ENCODE data around the gene RARG.
A peak's percentile ranks its signal among the peaks of the same experiment; 100 is the strongest.

GRCh38 chr12:53211476-53212381 lies 20.3 kb downstream of the RARG start:
- TF ChIP-seq CTCF (tag by site-specific recombination; IDR thresholded peaks at IDR 0.05) (peak; percentile 58), ZBTB20 (tag by site-specific recombination; IDR thresholded peaks at IDR 0.05) (no peak), ZNF248 (tag by site-specific recombination; IDR thresholded peaks at IDR 0.05) (no peak), ZNF664 (tag by site-specific recombination; IDR thresholded peaks at IDR 0.05) (no peak), ZNF24 (tag by site-specific recombination; IDR thresholded peaks at IDR 0.05) (no peak), ZNF16 (tag by site-specific recombination; IDR thresholded peaks at IDR 0.05; ENCODE audit: low read depth) (no peak), ZNF121 (tag by site-specific recombination; IDR thresholded peaks at IDR 0.05) (no peak), ZNF174 (tag by site-specific recombination; IDR thresholded peaks at IDR 0.05) (no peak), ZNF518A (tag by site-specific recombination; conservative IDR thresholded peaks at IDR 0.05; ENCODE audit: low read depth) (no peak), ZNF623 (tag by site-specific recombination; IDR thresholded peaks at IDR 0.05) (no peak)
- TF ChIP-seq, protein P1, sequence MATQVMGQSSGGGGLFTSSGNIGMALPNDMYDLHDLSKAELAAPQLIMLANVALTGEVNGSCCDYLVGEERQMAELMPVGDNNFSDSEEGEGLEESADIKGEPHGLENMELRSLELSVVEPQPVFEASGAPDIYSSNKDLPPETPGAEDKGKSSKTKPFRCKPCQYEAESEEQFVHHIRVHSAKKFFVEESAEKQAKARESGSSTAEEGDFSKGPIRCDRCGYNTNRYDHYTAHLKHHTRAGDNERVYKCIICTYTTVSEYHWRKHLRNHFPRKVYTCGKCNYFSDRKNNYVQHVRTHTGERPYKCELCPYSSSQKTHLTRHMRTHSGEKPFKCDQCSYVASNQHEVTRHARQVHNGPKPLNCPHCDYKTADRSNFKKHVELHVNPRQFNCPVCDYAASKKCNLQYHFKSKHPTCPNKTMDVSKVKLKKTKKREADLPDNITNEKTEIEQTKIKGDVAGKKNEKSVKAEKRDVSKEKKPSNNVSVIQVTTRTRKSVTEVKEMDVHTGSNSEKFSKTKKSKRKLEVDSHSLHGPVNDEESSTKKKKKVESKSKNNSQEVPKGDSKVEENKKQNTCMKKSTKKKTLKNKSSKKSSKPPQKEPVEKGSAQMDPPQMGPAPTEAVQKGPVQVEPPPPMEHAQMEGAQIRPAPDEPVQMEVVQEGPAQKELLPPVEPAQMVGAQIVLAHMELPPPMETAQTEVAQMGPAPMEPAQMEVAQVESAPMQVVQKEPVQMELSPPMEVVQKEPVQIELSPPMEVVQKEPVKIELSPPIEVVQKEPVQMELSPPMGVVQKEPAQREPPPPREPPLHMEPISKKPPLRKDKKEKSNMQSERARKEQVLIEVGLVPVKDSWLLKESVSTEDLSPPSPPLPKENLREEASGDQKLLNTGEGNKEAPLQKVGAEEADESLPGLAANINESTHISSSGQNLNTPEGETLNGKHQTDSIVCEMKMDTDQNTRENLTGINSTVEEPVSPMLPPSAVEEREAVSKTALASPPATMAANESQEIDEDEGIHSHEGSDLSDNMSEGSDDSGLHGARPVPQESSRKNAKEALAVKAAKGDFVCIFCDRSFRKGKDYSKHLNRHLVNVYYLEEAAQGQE (tag by site-specific recombination; IDR thresholded peaks at IDR 0.05) = no peak

All from HEK293 (cell line).